Measurements from ENCODE around the gene BRD8.
A peak's percentile ranks its signal among the peaks of the same experiment; 100 is the strongest.
"Not testable (repeated sequence)": the region's sequence is repeated elsewhere in the genome, so short reads cannot be mapped to it uniquely, and the experiment has no call there.

The BRD8 gene

DNA sequence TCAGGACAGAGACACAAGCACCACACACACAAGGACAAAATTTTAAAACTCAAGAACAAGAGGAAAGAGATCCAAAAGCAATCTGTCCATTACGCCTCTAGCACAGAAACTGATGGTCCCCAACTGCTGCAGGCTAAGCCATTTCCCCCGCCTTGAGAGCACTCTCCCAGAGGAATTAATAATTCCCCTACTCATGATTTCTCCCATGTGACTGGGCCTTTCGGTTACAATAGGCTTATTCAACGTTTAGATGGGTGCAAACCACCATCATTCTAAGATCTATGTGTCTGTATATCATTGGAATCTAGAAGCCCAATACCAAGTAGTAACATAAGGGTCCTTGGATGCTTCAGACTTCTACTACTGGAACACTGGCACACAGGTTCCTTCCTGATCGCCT, 18.8 kb downstream of the BRD8 start:
- H3K4me3 ChIP-seq (ENCODE audit: low read depth in 1 of 2, low read length in 2 of 2): no peak overlapping the region
- no peaks in the 10 kb centered on the region for H3K27me3 ChIP-seq (ENCODE audit: low read depth, low read length)
- H3K27ac ChIP-seq (ENCODE audit: low read length): no peak overlapping the region
- H3K4me1 ChIP-seq (ENCODE audit: control insufficient read depth in 1 of 2, insufficient read depth in 2 of 2, low read length in 2 of 2): no peaks in the 10 kb centered on the region
- H3K36me3 ChIP-seq (ENCODE audit: control insufficient read depth in 1 of 2, insufficient read depth in 2 of 2, low read length in 2 of 2): peaks cover 64 to 84% of the 10 kb centered on the region in 2 donors
- no peaks in the 10 kb centered on the region for H3K9me3 ChIP-seq (ENCODE audit: control insufficient read depth in 1 of 2, low read length in 2 of 2)

DNA sequence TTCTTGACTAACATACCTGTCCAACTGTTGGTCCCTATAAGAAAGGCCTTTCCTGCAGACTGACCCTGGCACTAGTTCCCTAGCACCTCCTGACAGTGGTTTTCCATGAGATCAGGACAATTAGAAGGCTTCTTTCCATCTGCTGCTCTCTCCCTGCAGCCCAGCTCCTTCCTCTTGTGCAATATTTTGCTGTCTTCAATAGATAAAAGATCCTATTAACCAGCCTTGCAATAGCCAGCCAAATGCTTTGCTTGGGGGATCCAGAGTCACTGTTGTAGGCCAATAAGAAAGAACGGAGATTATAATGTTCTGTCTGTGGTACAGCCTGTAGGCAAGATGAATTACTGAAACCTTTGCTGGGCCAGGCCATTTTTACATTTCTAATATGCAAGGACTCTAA, 20.8 kb downstream of the BRD8 start:
- Histone ChIP-seq H3K27ac (ENCODE audit: low read length) (no peak overlapping the region), H3K9me3 (ENCODE audit: control insufficient read depth in 1 of 2, low read length in 2 of 2) (no peaks in the 10 kb centered on the region), H3K4me3 (ENCODE audit: low read depth in 1 of 2, low read length in 2 of 2) (no peak overlapping the region), H3K4me1 (ENCODE audit: control insufficient read depth in 1 of 2, insufficient read depth in 2 of 2, low read length in 2 of 2) (no peaks in the 10 kb centered on the region), H3K36me3 (ENCODE audit: control insufficient read depth in 1 of 2, insufficient read depth in 2 of 2, low read length in 2 of 2) (peaks cover 45 to 64% of the 10 kb centered on the region in 2 donors), H3K27me3 (ENCODE audit: low read depth, low read length) (no peaks in the 10 kb centered on the region)

DNA sequence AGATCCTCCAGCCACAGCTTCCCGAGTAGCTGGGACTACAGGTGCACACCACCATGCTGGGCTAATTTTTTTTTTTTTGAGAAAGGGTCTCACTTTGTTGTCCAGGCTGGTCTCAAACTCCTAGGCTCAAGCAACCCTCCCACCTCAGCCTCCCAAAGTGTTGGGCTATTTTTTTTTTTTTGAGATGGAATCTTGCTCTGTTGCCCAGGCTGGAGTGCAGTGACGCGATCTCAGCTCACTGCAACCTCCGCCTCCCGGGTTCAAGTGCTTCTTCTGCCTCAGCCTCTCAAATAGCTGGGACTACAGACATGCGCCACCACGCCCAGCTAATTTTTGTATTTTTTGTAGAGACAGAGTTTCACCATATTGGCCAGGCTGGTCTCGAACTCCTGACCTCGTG, 22.5 kb downstream of the BRD8 start:
- H3K27me3 ChIP-seq (ENCODE audit: low read depth, low read length); H3K27ac ChIP-seq (ENCODE audit: low read length); H3K4me3 ChIP-seq (ENCODE audit: low read depth in 1 of 2, low read length in 2 of 2); H3K9me3 ChIP-seq (ENCODE audit: control insufficient read depth in 1 of 2, low read length in 2 of 2); H3K4me1 ChIP-seq (ENCODE audit: control insufficient read depth in 1 of 2, insufficient read depth in 2 of 2, low read length in 2 of 2): not testable (repeated sequence)
- H3K36me3 ChIP-seq (ENCODE audit: control insufficient read depth in 1 of 2, insufficient read depth in 2 of 2, low read length in 2 of 2): peaks cover 35 to 49% of the 10 kb centered on the region in 2 donors

DNA sequence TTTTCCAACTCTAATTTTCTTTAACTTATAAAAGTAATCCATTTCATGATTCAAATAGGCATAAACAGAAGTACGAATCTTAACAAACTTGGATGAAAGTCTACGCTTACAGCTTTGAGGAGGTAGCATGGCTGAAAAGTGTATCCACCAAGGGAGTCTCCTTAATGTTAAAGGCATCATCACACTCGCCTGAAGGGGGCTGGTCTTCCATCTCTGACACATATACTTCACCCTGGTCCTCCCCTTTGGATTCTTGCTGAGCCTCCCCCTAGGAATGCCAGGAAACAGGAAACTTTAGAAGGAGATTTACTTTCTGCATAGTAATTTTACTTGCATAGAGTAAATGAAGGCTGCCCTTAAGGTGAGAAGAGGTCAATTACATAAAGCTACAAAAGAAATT, 28.9 kb downstream of the BRD8 start:
- no peaks in the 10 kb centered on the region for H3K36me3 ChIP-seq (ENCODE audit: control insufficient read depth in 1 of 2, insufficient read depth in 2 of 2, low read length in 2 of 2)
- no peak overlapping the region for H3K4me3 ChIP-seq (ENCODE audit: low read depth in 1 of 2, low read length in 2 of 2)
- no peaks in the 10 kb centered on the region for H3K27me3 ChIP-seq (ENCODE audit: low read depth, low read length)
- H3K4me1 ChIP-seq (ENCODE audit: control insufficient read depth in 1 of 2, insufficient read depth in 2 of 2, low read length in 2 of 2): no peaks in the 10 kb centered on the region
- H3K9me3 ChIP-seq (ENCODE audit: control insufficient read depth in 1 of 2, low read length in 2 of 2): no peaks in the 10 kb centered on the region
- no peak overlapping the region for H3K27ac ChIP-seq (ENCODE audit: low read length)

DNA sequence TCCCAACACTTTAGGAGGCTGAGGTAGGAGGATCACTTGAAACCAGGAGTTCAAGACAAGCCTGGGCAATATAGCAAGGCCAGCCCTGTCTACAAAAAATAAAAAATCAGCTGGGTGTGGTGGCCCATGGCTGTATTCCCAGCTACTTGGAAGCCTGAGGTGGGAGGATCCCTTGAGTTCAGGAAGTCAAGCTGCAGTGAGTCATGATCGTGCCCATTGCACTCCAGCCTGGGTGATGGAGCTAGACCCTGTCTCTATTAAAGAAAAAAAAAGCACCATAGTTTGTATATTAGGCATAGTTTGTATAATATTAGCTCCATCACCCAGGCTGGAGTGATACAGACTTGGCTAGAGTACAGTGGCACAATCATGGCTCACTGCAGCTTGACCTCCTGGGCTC, 29.6 kb downstream of the BRD8 start:
- H3K27me3 ChIP-seq (ENCODE audit: low read depth, low read length): no peaks in the 10 kb centered on the region
- no peaks in the 10 kb centered on the region for H3K9me3 ChIP-seq (ENCODE audit: control insufficient read depth in 1 of 2, low read length in 2 of 2)
- no peak overlapping the region for H3K4me3 ChIP-seq (ENCODE audit: low read depth in 1 of 2, low read length in 2 of 2)
- no peak overlapping the region for H3K27ac ChIP-seq (ENCODE audit: low read length)
- H3K36me3 ChIP-seq (ENCODE audit: control insufficient read depth in 1 of 2, insufficient read depth in 2 of 2, low read length in 2 of 2): no peaks in the 10 kb centered on the region
- H3K4me1 ChIP-seq (ENCODE audit: control insufficient read depth in 1 of 2, insufficient read depth in 2 of 2, low read length in 2 of 2): no peaks in the 10 kb centered on the region

DNA sequence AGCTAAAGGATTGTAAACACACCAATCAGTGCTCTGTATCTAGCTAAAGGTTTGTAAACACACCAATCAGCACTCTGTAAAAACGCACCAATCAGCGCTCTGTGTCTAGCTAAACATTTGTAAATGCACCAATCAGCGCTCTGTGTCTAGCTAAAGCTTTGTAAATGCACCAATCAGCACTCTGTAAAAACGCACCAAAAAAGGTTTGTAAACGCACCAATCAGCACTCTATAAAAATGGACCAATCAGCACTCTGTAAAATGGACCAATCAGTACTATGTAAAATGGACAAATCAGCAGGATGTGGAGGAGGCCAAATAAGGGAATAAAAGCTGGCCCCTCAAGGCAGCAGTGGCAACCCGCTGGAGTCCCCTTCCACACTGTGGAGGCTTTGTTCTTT, 34.9 kb downstream of the BRD8 start:
- not testable (repeated sequence) for H3K4me1 ChIP-seq (ENCODE audit: control insufficient read depth in 1 of 2, insufficient read depth in 2 of 2, low read length in 2 of 2); H3K4me3 ChIP-seq (ENCODE audit: low read depth in 1 of 2, low read length in 2 of 2); H3K27ac ChIP-seq (ENCODE audit: low read length); H3K36me3 ChIP-seq (ENCODE audit: control insufficient read depth in 1 of 2, insufficient read depth in 2 of 2, low read length in 2 of 2); H3K27me3 ChIP-seq (ENCODE audit: low read depth, low read length); H3K9me3 ChIP-seq (ENCODE audit: control insufficient read depth in 1 of 2, low read length in 2 of 2)

DNA sequence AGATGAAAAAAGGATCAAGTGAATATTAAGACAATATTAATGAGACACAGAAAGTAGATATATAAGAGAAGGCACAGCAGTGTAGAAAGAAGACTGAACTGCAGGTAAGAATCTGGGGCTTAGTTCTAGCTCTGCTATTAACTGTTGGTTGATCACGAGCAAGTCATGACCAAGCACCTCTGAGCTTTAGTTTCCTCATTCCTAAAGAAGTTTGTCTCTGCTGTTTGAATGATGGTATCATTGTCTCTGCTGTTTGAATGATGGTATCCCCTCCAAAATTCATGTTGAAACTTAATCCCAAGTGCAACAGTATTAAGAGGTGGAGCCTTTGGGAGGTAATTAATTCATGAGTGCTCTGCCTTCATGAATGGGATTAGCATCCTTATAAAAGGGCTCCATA, 36.7 kb downstream of the BRD8 start:
- no peaks in the 10 kb centered on the region for H3K9me3 ChIP-seq (ENCODE audit: control insufficient read depth in 1 of 2, low read length in 2 of 2)
- H3K36me3 ChIP-seq (ENCODE audit: control insufficient read depth in 1 of 2, insufficient read depth in 2 of 2, low read length in 2 of 2): no peaks in the 10 kb centered on the region
- H3K27ac ChIP-seq (ENCODE audit: low read length): no peak overlapping the region
- no peaks in the 10 kb centered on the region for H3K27me3 ChIP-seq (ENCODE audit: low read depth, low read length)
- peaks cover 0 to 8% of the 10 kb centered on the region in 2 donors for H3K4me1 ChIP-seq (ENCODE audit: control insufficient read depth in 1 of 2, insufficient read depth in 2 of 2, low read length in 2 of 2)
- H3K4me3 ChIP-seq (ENCODE audit: low read depth in 1 of 2, low read length in 2 of 2): no peak overlapping the region

DNA sequence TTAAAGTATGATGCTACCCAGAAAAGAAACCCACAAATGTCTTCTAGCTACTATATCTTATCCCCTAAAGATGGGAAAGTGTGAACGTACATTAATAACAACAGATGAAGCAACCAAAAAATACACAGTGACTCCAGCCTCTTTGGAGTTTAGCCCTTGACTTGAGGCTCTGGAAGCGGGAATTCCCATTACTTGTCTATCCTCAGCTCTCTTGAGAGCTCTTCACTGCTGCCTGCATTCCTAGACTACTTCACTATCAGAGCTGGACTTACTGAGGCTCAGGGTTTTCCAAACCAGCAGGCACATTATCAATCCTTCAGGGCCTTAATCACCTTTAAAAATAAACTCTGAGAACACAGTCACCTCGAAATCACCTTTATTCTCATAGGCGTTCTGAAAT, 38.2 kb downstream of the BRD8 start:
- no peaks in the 10 kb centered on the region for H3K36me3 ChIP-seq (ENCODE audit: control insufficient read depth in 1 of 2, insufficient read depth in 2 of 2, low read length in 2 of 2)
- H3K9me3 ChIP-seq (ENCODE audit: control insufficient read depth in 1 of 2, low read length in 2 of 2): no peaks in the 10 kb centered on the region
- H3K4me1 ChIP-seq (ENCODE audit: control insufficient read depth in 1 of 2, insufficient read depth in 2 of 2, low read length in 2 of 2): peaks cover 0 to 8% of the 10 kb centered on the region in 2 donors
- no peak overlapping the region for H3K4me3 ChIP-seq (ENCODE audit: low read depth in 1 of 2, low read length in 2 of 2)
- H3K27me3 ChIP-seq (ENCODE audit: low read depth, low read length): no peaks in the 10 kb centered on the region
- no peak overlapping the region for H3K27ac ChIP-seq (ENCODE audit: low read length)

DNA sequence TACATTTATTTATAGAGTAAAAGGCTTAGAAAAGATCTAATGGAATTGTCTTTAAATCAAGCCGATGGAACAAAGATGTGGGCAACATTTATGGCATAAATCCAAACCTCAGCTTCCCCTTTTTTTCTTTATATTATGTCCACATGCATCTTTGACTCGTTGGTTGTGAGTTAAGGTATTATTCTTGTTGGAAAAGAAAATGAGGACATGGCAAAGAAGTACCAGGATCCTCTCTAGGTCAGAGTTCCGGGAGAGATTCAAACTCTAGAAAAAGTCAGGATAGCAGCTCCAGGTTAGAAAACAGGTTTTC, 38.7 kb downstream of the BRD8 start:
- no peaks in the 10 kb centered on the region for H3K27me3 ChIP-seq (ENCODE audit: low read depth, low read length)
- no peak overlapping the region for H3K27ac ChIP-seq (ENCODE audit: low read length)
- no peaks in the 10 kb centered on the region for H3K36me3 ChIP-seq (ENCODE audit: control insufficient read depth in 1 of 2, insufficient read depth in 2 of 2, low read length in 2 of 2)
- H3K4me3 ChIP-seq (ENCODE audit: low read depth in 1 of 2, low read length in 2 of 2): peak overlapping the region; percentile 53 to 62
- H3K9me3 ChIP-seq (ENCODE audit: control insufficient read depth in 1 of 2, low read length in 2 of 2): no peaks in the 10 kb centered on the region
- H3K4me1 ChIP-seq (ENCODE audit: control insufficient read depth in 1 of 2, insufficient read depth in 2 of 2, low read length in 2 of 2): peaks cover 0 to 8% of the 10 kb centered on the region in 2 donors

DNA sequence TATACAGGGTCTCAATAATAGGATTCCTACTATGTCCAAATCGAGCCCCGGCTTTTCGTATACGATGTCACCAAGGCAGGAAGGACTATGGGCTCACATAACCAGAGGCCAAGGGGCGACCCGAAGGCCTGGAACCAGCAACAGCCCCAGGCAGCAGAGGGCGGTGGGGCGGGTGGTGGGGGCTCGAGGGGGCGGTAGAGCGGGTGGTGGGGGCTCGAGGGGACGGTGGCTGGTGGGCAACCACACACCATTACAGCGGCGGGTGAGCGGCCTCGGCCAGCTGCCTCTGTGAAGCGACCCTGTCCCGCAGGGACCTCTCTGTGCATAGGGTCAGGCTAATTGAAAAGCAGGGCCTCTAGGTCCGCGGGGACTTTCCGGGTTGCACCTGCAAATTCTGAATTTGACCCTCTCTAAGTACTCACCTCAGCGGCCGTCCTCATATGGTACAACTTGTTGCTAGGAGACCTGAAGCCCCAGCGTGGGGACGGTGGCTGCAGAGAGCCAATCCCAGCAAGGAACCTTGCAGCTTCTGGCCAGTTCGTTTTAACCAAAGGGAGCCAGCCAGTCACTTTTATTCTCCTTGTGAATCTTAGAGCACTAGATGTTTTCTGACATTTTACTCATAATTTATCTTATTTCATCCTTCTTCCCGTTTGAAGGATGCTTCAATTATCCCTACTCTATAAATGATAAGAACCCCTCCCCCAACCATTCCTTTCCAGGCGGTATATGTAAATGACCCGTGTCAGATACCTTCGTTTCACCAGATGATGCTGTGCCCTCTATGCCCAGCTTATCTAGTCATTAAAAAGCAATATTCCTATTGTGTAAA, 39.3 kb downstream of the BRD8 start, which contains the start of gene NME5:
Gene NME5 (minus strand): TSS at position 480 of the 832 bp plus-strand sequence. CDS start 648 bp downstream, outside the sequence.
- Histone ChIP-seq H3K27ac (ENCODE audit: low read length) (no peak within 1 kb of the TSS), H3K9me3 (ENCODE audit: control insufficient read depth in 1 of 2, low read length in 2 of 2) (no peaks in the 10 kb centered on the region)

DNA sequence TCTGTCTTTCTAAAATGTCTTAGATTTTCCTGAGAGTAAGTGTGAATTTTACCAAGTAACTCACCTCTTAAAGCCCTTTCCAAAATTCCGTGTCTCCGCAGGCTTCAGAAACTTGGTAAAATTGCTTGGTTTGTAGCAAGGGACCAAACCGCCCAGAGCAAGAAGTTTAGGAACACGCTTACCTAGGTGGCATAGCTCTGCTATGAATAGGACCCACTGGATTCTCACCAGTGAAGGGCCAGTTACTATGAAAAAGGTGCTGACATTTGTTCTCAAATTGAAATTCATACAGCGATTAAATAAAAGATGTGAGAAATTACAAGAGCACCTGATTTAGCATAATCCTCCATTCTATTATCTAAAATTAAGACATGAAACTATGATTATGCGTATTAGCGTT, 45.9 kb downstream of the BRD8 start:
- no peaks in the 10 kb centered on the region for H3K27me3 ChIP-seq (ENCODE audit: low read depth, low read length)
- no peaks in the 10 kb centered on the region for H3K36me3 ChIP-seq (ENCODE audit: control insufficient read depth in 1 of 2, insufficient read depth in 2 of 2, low read length in 2 of 2)
- no peak overlapping the region for H3K27ac ChIP-seq (ENCODE audit: low read length)
- H3K9me3 ChIP-seq (ENCODE audit: control insufficient read depth in 1 of 2, low read length in 2 of 2): no peaks in the 10 kb centered on the region
- no peaks in the 10 kb centered on the region for H3K4me1 ChIP-seq (ENCODE audit: control insufficient read depth in 1 of 2, insufficient read depth in 2 of 2, low read length in 2 of 2)
- peak overlapping the region in 1 of 2 donors; percentile 49 for H3K4me3 ChIP-seq (ENCODE audit: low read depth in 1 of 2, low read length in 2 of 2)

More for the DNA sequence above, 39.3 kb downstream of the BRD8 start, which contains the start of gene NME5:
- peaks cover 0 to 8% of the 10 kb centered on the region in 2 donors for H3K4me1 ChIP-seq (ENCODE audit: control insufficient read depth in 1 of 2, insufficient read depth in 2 of 2, low read length in 2 of 2)
- peak within 1 kb of the TSS; percentile 53 to 62 for H3K4me3 ChIP-seq (ENCODE audit: low read depth in 1 of 2, low read length in 2 of 2)
- H3K36me3 ChIP-seq (ENCODE audit: control insufficient read depth in 1 of 2, insufficient read depth in 2 of 2, low read length in 2 of 2): no peaks in the 10 kb centered on the region
- H3K27me3 ChIP-seq (ENCODE audit: low read depth, low read length): no peaks in the 10 kb centered on the region

DNA sequence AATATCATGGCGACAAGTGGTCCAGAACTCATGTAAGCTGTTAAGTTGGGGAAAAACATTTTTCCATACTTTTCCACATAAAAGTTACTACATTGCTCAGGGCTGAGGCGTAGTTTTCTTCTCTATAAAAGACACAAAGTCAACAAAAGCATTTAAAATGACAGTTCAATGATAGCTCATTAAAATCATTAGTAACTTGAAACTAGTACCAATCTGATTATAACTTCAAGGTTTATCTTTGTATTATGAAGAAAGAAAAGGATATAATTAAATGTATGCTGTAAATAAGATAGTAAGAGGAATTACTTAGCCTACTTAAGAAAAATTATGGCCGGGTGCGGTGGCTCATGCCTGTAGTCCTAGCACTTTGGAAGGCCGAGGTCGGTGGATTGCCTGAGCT, 49.1 kb downstream of the BRD8 start:
- Histone ChIP-seq H3K27me3 (ENCODE audit: low read depth, low read length) (no peaks in the 10 kb centered on the region), H3K36me3 (ENCODE audit: control insufficient read depth in 1 of 2, insufficient read depth in 2 of 2, low read length in 2 of 2) (no peaks in the 10 kb centered on the region), H3K27ac (ENCODE audit: low read length) (no peak overlapping the region), H3K4me1 (ENCODE audit: control insufficient read depth in 1 of 2, insufficient read depth in 2 of 2, low read length in 2 of 2) (no peaks in the 10 kb centered on the region), H3K4me3 (ENCODE audit: low read depth in 1 of 2, low read length in 2 of 2) (no peak overlapping the region), H3K9me3 (ENCODE audit: control insufficient read depth in 1 of 2, low read length in 2 of 2) (no peaks in the 10 kb centered on the region)

Measured in muscle layer of duodenum (tissue), 2 donors.